Measurements from ENCODE around the gene C3.

- TF ChIP-seq POLR2AphosphoS5 (IDR thresholded peaks at IDR 0.05) = no peak
- no peak for TF ChIP-seq CTCF (IDR thresholded peaks at IDR 0.05)
Observed at GRCh38 chr19:6660930-6661329, 59.5 kb downstream of the C3 start.

Data from transverse colon (tissue), 4 donors.